HG03439 (cell line): ENCODE data around the gene DPF3.
"Not testable (repeated sequence)": the region's sequence is repeated elsewhere in the genome, so short reads cannot be mapped to it uniquely, and the experiment has no call there.

Experiments used
- ATAC-seq: cut with Tn5 transposase; IDR thresholded peaks from one replicate; pipeline ENCODE4 v1.9.1; 2021; ENCODE audit warnings: mild to moderate bottlenecking, moderate library complexity; ENCODE audit not compliant: unreplicated experiment

The DPF3 gene

GRCh38 chr14:72881543-72881942 lies 12.4 kb downstream of the DPF3 start:
- ATAC-seq: no peak

DNA sequence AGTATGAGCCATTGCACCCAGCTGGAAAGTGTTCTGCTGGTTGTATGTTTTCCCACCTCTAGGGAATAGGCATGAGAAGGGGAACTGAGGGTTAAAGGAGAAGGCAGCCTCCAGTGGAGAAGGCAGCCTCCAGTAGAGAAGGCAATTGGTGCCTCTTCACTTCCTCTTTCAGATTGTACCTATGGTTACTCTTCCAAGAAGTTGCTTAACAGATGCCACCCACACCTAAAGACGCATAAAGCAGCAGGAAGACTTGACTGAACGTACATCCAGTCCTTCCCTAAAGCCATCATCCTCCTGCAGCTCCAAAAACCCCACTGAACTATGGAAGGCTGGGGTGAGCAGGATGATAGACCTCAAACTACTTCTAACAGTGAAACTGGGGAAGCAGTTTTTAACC lies 13.1 kb downstream of the DPF3 start:
- ATAC-seq: no peak

- ATAC-seq: no peak
Observed at GRCh38 chr14:72880164-72880563, 13.7 kb downstream of the DPF3 start.

- no peak for ATAC-seq
Observed at GRCh38 chr14:72879431-72879830, 14.5 kb downstream of the DPF3 start.

DNA sequence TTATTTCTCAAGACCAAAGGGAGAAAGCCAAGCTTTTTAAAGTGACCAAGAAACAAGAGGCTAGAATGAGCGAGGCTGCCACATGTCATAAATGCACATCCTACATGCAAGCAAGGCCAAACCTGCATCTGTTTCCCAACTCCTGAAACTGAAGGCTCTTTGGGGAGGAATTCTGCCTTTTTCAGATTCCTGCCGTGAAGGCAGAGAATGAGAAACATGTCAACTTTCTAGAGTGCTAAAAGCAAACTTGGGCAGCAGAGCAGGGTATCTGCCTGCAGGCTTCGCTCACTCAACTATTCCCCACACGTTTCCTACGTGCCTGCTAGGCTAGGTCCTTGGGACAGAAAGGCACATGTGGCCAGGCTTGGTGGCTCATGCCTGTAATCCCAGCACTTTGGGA lies 15.2 kb downstream of the DPF3 start:
- ATAC-seq: no peak

DNA sequence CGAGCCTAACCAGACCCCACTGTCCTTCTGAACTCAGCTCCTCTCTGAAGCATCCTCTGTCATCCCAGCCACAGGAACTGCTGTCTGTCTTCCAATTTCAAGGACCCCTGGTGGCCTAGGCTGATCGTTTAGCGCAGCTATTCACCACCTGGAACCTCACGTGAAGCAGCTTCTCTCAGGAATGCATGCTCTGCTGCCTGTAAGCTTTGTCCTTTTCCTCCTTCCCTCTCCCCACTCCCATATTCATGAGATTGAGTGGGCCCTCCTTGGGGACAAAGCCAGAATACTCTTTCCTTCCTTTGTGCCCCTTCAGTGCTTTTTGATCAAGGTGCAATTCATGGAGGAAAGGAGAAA lies 17.2 kb downstream of the DPF3 start:
- ATAC-seq: no peak

GRCh38 chr14:72876005-72876709 lies 17.7 kb downstream of the DPF3 start:
- ATAC-seq: no peak

DNA sequence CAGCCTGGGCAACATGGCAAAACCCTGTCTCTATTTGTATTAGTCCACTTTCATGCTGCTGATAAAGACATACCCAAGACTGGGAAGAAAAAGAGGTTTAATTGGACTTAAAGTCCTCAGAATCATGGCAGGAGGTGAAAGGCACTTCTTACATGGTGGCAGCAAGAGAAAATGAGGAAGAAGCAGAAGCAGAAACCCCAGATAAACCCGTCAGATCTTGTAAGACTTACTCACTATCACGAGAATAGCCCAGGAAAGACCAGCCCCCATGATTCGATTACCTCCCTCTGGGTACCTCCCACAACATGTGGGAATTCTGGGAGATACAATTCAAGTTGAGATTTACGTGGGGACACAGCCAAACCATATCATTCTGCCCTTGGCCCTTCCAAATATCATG lies 23.0 kb downstream of the DPF3 start:
- not testable (repeated sequence) for ATAC-seq

DNA sequence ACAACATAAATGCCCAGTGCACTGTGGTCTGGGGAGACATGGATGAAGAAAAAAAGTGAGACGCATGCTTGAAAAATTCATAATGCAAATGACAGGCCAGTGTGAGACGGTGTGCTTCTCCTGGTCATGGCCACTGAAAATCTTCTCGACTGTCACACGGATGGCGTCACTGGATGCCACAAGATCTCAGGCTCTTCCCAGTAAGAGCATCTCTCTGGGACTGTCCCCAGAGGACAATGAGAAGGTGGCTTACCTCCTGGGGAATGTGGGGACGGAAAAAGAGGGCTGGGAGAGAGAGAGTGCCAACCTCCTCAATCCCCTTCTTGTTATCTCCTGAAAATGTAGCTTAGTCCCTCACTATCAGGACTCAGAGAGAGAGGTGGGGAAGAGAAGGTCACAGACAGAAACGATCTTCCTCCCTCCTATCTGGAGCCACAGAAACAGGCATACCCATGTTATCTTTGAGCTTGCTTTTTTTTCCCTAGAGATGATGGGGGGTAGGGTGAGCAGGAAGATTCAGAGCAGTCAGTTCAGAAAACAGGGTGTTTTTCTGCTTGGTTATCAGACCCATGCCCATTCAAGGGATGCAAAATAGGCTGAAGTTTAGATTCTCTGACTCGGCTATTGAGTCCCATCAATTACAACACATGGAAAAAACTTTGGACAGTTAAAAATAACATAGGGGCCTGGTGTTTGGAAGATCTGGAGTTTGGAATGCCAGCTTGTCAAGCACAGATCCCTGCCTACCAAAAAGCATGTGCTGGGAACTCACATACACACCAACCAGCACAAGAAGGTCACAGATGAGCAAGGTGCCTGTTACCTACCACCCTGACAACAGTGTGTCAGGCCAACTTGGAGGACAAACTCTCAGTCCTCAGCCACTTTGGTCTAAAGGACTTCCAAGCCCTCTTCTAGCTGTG lies 24.2 kb downstream of the DPF3 start:
- no peak for ATAC-seq

DNA sequence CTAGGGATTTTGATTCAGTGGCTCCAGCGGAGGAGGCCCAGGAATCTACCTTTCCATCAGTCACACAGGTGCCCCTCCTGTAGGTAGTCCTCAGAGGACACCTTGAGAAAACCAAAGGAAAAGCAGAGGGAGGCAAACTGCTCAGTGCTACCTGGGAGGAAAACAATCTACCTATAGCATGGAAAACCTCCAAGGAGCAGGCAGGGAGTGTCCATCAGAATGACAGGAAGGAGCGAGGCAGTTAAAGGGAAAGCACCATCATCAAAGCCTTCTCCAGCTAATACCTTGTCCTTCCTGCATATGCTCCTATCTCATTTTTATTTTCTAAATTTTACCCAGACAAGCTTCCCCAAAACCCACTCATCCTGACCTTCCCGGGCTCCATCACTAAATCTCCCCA lies 25.4 kb downstream of the DPF3 start:
- no peak for ATAC-seq

- no peak for ATAC-seq
Observed at GRCh38 chr14:72864712-72865365, 29.1 kb downstream of the DPF3 start.

- no peak for ATAC-seq
Observed at GRCh38 chr14:72863216-72864006, 30.5 kb downstream of the DPF3 start.

GRCh38 chr14:72856530-72857266 lies 37.2 kb downstream of the DPF3 start:
- no peak for ATAC-seq

GRCh38 chr14:72855913-72856312 lies 38.0 kb downstream of the DPF3 start:
- ATAC-seq: no peak

- no peak for ATAC-seq
Observed at GRCh38 chr14:72852194-72852593, 41.7 kb downstream of the DPF3 start.

DNA sequence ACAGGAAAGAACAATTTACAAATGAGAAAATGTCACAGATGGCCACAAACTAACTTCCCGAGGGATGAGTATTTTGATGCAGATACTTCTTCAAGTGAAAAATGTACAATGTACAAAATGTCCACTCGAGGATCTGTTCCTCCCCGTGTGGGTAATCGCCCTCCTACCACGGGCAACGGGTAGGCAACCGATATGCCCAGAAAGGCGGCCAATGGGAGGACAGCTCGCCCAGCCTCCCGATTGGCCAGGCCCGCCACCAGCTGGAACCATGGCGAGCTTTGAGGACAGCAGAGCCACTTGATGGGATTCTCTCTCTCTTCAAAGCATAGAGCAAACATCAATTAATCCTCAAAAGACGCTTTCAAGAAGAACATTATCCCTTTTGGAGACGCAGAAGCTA lies 42.3 kb downstream of the DPF3 start:
- ATAC-seq: no peak

DNA sequence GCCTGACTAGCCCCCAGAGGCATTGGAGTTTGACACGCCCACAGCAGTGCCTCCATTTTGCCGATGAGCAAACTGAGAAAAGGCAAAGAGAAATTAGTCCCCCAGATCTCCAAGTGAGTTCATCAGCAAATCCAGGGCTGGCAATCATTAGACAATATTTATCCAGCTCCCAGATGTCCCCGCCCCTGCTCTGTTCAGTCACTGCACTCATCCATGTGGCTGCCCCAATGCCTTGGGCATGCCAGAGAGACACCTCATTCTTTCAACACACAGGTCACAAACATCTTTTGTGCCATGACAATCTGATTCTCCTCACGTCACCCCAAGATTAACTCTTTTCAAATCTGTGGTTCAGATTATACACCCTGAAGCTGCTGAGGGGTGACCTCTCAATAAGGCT lies 43.5 kb downstream of the DPF3 start:
- no peak for ATAC-seq

DNA sequence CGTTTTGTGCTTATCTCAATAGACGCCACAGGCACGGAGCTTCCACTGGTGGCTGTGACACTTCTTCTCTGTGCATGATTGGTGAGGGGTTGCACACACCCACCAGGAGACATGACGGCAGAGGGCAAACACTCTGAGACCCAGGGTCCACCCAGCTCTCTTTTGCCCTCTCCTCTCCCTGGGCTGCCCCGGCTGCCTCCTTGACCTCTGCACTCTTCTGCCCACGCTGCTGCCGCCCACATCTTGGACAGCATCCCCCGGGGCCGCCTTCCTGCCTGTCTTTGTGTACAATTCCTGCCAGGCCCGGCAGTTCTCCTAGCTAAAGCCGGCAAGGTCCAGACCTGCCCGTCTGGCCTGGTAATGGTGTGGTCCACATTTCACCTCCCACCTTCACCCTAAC lies 44.7 kb downstream of the DPF3 start:
- ATAC-seq: no peak

GRCh38 chr14:72847721-72848120 lies 46.2 kb downstream of the DPF3 start:
- no peak for ATAC-seq

DNA sequence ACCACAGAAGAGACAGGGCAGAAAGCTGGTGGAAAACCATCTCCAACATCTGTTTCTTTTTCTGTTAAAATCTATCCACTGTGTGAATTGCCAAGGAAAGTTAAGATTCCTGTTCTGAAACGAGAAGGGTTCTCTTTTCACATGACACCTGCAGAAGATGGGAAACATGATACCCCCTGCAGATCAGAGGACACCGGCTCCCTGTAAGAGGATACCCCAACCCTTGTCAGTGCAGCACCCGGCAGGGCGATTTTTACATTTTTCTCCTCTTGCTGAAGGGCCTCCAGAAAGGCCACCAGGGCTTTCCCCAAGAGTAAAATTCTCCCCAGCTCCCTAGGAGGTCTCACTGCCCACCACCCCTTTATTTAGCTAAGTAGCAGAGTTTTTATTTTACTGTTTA lies 48.2 kb downstream of the DPF3 start:
- ATAC-seq: no peak
